GM18526 (cell line): ENCODE results near the gene ARMC12.

Experiments used
- POLR2A ChIP-seq: IDR thresholded peaks from 3 replicates; pipeline ENCODE4 v1.6.1; 2011; ENCODE audit not compliant: insufficient read length; ENCODE audit errors: extremely low read depth

ARMC12 gene

GRCh38 chr6:35742842-35743241 lies 6.0 kb downstream of the ARMC12 start:
- no peak for TF ChIP-seq POLR2A

- TF ChIP-seq POLR2A: no peak
Observed at GRCh38 chr6:35745509-35745908, 8.7 kb downstream of the ARMC12 start.

GRCh38 chr6:35746516-35746915 lies 9.7 kb downstream of the ARMC12 start:
- no peak for TF ChIP-seq POLR2A

GRCh38 chr6:35747877-35748276 lies 11.0 kb downstream of the ARMC12 start:
- TF ChIP-seq POLR2A: no peak

- no peak for TF ChIP-seq POLR2A
Observed at GRCh38 chr6:35750557-35750956, 13.7 kb downstream of the ARMC12 start.

- no peak for TF ChIP-seq POLR2A
Observed at GRCh38 chr6:35751594-35751993, 14.8 kb downstream of the ARMC12 start.

GRCh38 chr6:35752330-35752729 lies 15.5 kb downstream of the ARMC12 start:
- TF ChIP-seq POLR2A: no peak

- TF ChIP-seq POLR2A: no peak
Observed at GRCh38 chr6:35754452-35755277, 17.8 kb downstream of the ARMC12 start.

- TF ChIP-seq POLR2A: no peak
Observed at GRCh38 chr6:35755278-35755924, 18.6 kb downstream of the ARMC12 start.

GRCh38 chr6:35757456-35758123 lies 20.8 kb downstream of the ARMC12 start:
- TF ChIP-seq POLR2A: no peak

- TF ChIP-seq POLR2A: no peak
Observed at GRCh38 chr6:35759426-35759825, 22.6 kb downstream of the ARMC12 start.

GRCh38 chr6:35765739-35766138 lies 28.9 kb downstream of the ARMC12 start:
- no peak for TF ChIP-seq POLR2A

GRCh38 chr6:35769211-35769610 lies 32.4 kb downstream of the ARMC12 start:
- no peak for TF ChIP-seq POLR2A

- no peak for TF ChIP-seq POLR2A
Observed at GRCh38 chr6:35771343-35771627, 34.5 kb downstream of the ARMC12 start.

- no peak for TF ChIP-seq POLR2A
Observed at GRCh38 chr6:35774116-35774794, 37.4 kb downstream of the ARMC12 start.

GRCh38 chr6:35775031-35775430 lies 38.2 kb downstream of the ARMC12 start:
- TF ChIP-seq POLR2A: no peak
